Posterior vena cava (tissue), 2 donors: ENCODE measurements around the gene ST14. TPM values are rescaled to one million over a fixed set of nuclear protein-coding genes. Genes with fewer than 3 reads are reported as not detected.
A peak's percentile ranks its signal among the peaks of the same experiment; 100 is the strongest.

ENCODE experiments used
- DNase-seq: peaks from one replicate; pipeline ENCODE4 v3.0.0-alpha.2; 2020; ENCODE audit warnings: low spot score
- intact Hi-C, 2 donors: fragments of 100-400 bp; cut with DNase I; formaldehyde crosslinking; loops; one replicate each; pipeline versions ENCODE4 v1.14.1 to v1.14.2; 2022 to 2023
- total RNA-seq, 2 donors: library from RNA; stranded (reverse); fragmentation: NEBNext Ultra II Directional; extraction: Animal tissue kit (Norgen Biotek cat#: 25700); gene quantifications; one replicate each; pipeline ENCODE4 v1.2.1, GENCODE V29; 2021
- donor health status: DM: yes; HTN: yes; CAD: no.
- donor health status: DM: yes; HTN: yes; CAD: no.

Gene ST14
- total RNA-seq, 2 donors from 2014 or later, result 4.9 to 6.0 TPM

- intact Hi-C loops, result no loop called here
- peak; percentile 69 for DNase-seq
Observed at GRCh38 chr11:130202009-130202817, 42.6 kb downstream of the ST14 start.

- intact Hi-C loops, result no loop called here
Observed at GRCh38 chr11:130202818-130203689, 43.5 kb downstream of the ST14 start.

GRCh38 chr11:130203766-130204702, 44.5 kb downstream of the ST14 start:
- intact Hi-C loops, result no loop called here
- peak; percentile 46 for DNase-seq

More at GRCh38 chr11:130202818-130203689, 43.5 kb downstream of the ST14 start:
- DNase-seq, result peak; percentile 66

- peak; percentile 67 for DNase-seq
- intact Hi-C loops, result no loop called here
Observed at GRCh38 chr11:130204703-130205095, 45.1 kb downstream of the ST14 start.

- intact Hi-C loops, result no loop called here
- DNase-seq, result peak; percentile 42
Observed at GRCh38 chr11:130206141-130206540, 46.6 kb downstream of the ST14 start.

GRCh38 chr11:130208241-130209127, 48.9 kb downstream of the ST14 start:
- peak; percentile 80 for DNase-seq
- intact Hi-C loops, result no loop called here

- peak; percentile 74 for DNase-seq
- intact Hi-C loops, result no loop called here
Observed at GRCh38 chr11:130209128-130209932, 49.7 kb downstream of the ST14 start.

GRCh38 chr11:130209954-130210854, 50.6 kb downstream of the ST14 start:
- intact Hi-C loops, result loop anchor here in 1 of 2 donors (10.0 kb wide), 1 partner anchor 215 kb away; the partner anchor contains the start of gene ADAMTS8

GRCh38 chr11:130211144-130211543, 51.6 kb downstream of the ST14 start:
- DNase-seq, result peak; percentile 26
- intact Hi-C loops, result loop anchor here in 1 of 2 donors (10.0 kb wide), 1 partner anchor 214 kb away; the partner anchor contains the start of gene ADAMTS8

More at GRCh38 chr11:130209954-130210854, 50.6 kb downstream of the ST14 start:
- peak; percentile 80 for DNase-seq

GRCh38 chr11:130211781-130212401, 52.3 kb downstream of the ST14 start:
- DNase-seq, result peak; percentile 80

GRCh38 chr11:130212431-130212961, 52.9 kb downstream of the ST14 start:
- peak; percentile 51 for DNase-seq

More at GRCh38 chr11:130211781-130212401, 52.3 kb downstream of the ST14 start:
- intact Hi-C loops, result loop anchor here in 1 of 2 donors (10.0 kb wide), 1 partner anchor 213 kb away; the partner anchor contains the start of gene ADAMTS8

GRCh38 chr11:130213143-130213978, 53.8 kb downstream of the ST14 start:
- peak; percentile 90 for DNase-seq
- intact Hi-C loops, result loop anchor here in 1 of 2 donors (10.0 kb wide), 1 partner anchor 211 kb away; the partner anchor contains the start of gene ADAMTS8

More at GRCh38 chr11:130212431-130212961, 52.9 kb downstream of the ST14 start:
- intact Hi-C loops, result loop anchor here in 1 of 2 donors (10.0 kb wide), 1 partner anchor 212 kb away; the partner anchor contains the start of gene ADAMTS8

GRCh38 chr11:130213979-130214281, 54.3 kb downstream of the ST14 start:
- intact Hi-C loops, result loop anchor here in 1 of 2 donors (10.0 kb wide), 1 partner anchor 211 kb away; the partner anchor contains the start of gene ADAMTS8
- DNase-seq, result peak; percentile 64
